DMS79 (cell line): Measurements from ENCODE around the gene RND2.
"Not testable (repeated sequence)": the region's sequence is repeated elsewhere in the genome, so short reads cannot be mapped to it uniquely, and the experiment has no call there.

Source experiments
- DNase-seq: peaks from one replicate; lab custom pipeline; 2025; lab: John Stamatoyannopoulos, UW

RND2 gene

GRCh38 chr17:43027091-43028032 lies 2.3 kb downstream of the RND2 start:
- DNase-seq: no peak

GRCh38 chr17:43028221-43028861 lies 3.3 kb downstream of the RND2 start:
- no peak for DNase-seq

GRCh38 chr17:43030137-43030767 lies 5.2 kb downstream of the RND2 start:
- DNase-seq: no peak

- no peak for DNase-seq
These were observed 6.6 kb downstream of the RND2 start for GRCh38 chr17:43031666-43032065.

- DNase-seq: peak; percentile 82
These were observed 9.2 kb downstream of the RND2 start for GRCh38 chr17:43033948-43034881.

- no peak for DNase-seq
These were observed 9.9 kb downstream of the RND2 start for GRCh38 chr17:43034894-43035293.

GRCh38 chr17:43039646-43040045 lies 14.6 kb downstream of the RND2 start:
- DNase-seq: no peak

- no peak for DNase-seq
These were observed 15.6 kb downstream of the RND2 start for GRCh38 chr17:43040655-43041054.

- DNase-seq: no peak
These were observed 17.1 kb downstream of the RND2 start for GRCh38 chr17:43042025-43042628.

- no peak for DNase-seq
These were observed 18.3 kb downstream of the RND2 start for GRCh38 chr17:43043307-43043706.

- no peak for DNase-seq
These were observed 19.0 kb downstream of the RND2 start for GRCh38 chr17:43044024-43044423.

GRCh38 chr17:43051969-43052368 lies 26.9 kb downstream of the RND2 start:
- DNase-seq: no peak

- DNase-seq: not testable (repeated sequence)
These were observed 28.0 kb downstream of the RND2 start for GRCh38 chr17:43053008-43053407.

GRCh38 chr17:43056051-43056450 lies 31.0 kb downstream of the RND2 start:
- no peak for DNase-seq

GRCh38 chr17:43062984-43063638 lies 38.1 kb downstream of the RND2 start:
- no peak for DNase-seq

- DNase-seq: peak; percentile 26
These were observed 43.7 kb downstream of the RND2 start for GRCh38 chr17:43068570-43069367.

GRCh38 chr17:43069368-43069898 lies 44.4 kb downstream of the RND2 start:
- DNase-seq: no peak

- no peak for DNase-seq
These were observed 45.2 kb downstream of the RND2 start for GRCh38 chr17:43070257-43070656.

- no peak for DNase-seq
These were observed 45.8 kb downstream of the RND2 start for GRCh38 chr17:43070872-43071271.

- no peak for DNase-seq
These were observed 49.8 kb downstream of the RND2 start for GRCh38 chr17:43074869-43075268.
